ENCODE results near the gene MPHOSPH6.

GRCh38 chr16:82187829-82188228, 17.8 kb upstream of the MPHOSPH6 start:
- TF ChIP-seq, protein P1, sequence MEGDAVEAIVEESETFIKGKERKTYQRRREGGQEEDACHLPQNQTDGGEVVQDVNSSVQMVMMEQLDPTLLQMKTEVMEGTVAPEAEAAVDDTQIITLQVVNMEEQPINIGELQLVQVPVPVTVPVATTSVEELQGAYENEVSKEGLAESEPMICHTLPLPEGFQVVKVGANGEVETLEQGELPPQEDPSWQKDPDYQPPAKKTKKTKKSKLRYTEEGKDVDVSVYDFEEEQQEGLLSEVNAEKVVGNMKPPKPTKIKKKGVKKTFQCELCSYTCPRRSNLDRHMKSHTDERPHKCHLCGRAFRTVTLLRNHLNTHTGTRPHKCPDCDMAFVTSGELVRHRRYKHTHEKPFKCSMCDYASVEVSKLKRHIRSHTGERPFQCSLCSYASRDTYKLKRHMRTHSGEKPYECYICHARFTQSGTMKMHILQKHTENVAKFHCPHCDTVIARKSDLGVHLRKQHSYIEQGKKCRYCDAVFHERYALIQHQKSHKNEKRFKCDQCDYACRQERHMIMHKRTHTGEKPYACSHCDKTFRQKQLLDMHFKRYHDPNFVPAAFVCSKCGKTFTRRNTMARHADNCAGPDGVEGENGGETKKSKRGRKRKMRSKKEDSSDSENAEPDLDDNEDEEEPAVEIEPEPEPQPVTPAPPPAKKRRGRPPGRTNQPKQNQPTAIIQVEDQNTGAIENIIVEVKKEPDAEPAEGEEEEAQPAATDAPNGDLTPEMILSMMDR (IDR thresholded peaks at IDR 0.05): no peak
- TF ChIP-seq POLR2A (IDR thresholded peaks at IDR 0.05): no peak
